NCI-H2107 treated with DMSO at 0.1 percent for 48 hours (cell line): Measurements from ENCODE around the gene PRKACA.
"Not testable (repeated sequence)": the region's sequence is repeated elsewhere in the genome, so short reads cannot be mapped to it uniquely, and the experiment has no call there.

Experiments used
- DNase-seq: peaks from one replicate; lab custom pipeline; 2025; ENCODE audit not compliant: unreplicated experiment; lab: John Stamatoyannopoulos, UW

PRKACA gene

GRCh38 chr19:14148751-14149410, 31.3 kb upstream of the PRKACA start:
- no peak for DNase-seq

GRCh38 chr19:14147797-14148605, 30.4 kb upstream of the PRKACA start:
- no peak for DNase-seq

- DNase-seq: no peak
Measured at GRCh38 chr19:14146789-14147216, 29.2 kb upstream of the PRKACA start.

DNA sequence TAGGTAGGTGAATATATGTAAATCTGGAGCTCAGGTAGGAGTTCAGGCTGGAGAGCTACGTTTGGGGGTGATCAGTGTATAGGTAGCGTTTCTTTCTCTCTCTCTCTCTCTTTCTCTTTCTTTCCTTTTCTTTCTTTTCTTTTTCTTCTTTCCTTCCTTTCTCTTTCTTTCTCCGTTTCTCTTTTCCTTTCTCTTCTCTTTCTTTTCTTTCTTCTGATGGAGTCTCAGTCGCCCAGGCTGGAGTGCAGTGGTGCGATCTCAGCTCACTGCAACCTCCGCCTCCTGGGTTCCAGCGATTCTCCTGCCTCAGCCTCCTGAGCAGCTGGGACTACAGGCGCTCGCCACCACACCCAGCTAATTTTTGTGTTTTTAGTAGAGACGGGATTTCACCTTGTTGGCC, 28.6 kb upstream of the PRKACA start:
- DNase-seq: not testable (repeated sequence)

- DNase-seq: no peak
Measured at GRCh38 chr19:14145381-14145780, 27.8 kb upstream of the PRKACA start.

- no peak for DNase-seq
Measured at GRCh38 chr19:14142262-14143190, 25.0 kb upstream of the PRKACA start.

- no peak for DNase-seq
Measured at GRCh38 chr19:14141041-14141440, 23.5 kb upstream of the PRKACA start.

GRCh38 chr19:14139944-14140343, 22.4 kb upstream of the PRKACA start:
- DNase-seq: no peak

DNA sequence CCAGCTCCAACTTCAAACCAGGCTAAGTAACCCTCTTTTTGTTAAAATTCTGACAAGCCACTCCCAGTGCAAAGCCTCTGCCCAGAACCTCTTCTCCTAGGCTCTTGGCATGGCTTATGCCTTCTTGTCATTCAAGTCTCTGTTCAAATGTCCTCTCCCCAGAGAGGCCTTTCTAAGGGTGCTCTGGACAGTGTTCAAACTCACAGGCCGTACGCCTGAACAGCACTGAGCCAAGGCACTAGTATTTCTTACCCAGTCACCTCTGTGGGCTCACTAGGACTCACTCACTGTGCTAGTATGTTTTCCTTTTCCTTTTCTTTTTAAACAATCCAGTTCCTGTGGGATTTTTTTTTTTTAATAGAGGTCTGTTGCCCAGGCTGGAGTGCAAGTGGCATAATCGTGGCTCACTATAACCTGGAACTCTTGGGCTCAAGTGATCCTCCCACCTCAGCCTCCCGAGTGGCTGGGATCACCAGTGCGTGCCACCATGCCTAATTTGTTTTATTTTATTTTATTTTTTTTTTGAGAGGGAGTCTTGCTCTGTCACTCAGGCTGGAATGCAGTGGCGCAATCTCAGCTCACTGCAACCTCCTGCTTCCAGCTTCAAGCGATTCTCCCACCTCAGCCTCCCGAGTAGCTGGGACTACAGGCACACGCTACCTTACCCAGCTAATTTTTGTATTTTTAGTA, 21.2 kb upstream of the PRKACA start:
- no peak for DNase-seq

DNA sequence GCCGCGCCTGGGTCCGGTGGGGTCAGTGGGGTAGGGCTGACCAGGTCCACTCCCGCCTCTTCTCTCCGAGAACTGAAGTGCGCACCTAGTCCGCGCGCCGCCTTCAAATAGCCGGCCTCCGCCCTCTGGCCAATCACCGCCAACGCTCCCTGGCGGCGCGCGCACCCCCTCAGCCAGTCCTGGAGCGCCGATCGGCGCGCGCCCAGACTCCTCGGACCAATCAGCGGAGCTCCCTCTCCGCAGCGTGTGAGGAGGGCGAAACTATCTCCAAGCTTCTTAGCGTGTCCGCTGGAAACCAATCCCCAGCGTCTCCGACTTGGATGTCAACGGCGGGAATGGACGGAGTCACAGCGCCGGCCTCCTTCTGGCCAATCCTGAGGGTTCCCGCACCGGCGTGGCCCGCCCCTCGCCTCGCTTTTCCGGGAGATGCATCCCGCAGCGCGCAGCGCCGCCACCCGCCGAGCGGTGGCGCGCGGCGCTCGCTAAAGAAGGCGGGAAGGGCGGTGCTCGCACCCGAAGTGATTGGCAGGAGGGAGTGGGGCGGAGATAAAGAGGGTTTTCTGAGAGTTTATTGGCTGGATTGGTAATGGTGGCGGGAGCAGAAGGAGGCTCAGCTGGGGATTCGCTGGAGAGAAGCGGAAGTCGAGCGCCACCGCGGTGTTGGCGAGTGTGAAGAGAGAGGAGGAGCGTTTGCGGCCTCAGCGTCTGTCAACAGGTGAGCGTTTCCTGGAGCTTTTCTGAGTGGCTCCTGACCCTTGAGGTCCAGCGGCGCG, 19.1 kb upstream of the PRKACA start, which contains the start of gene ASF1B:
ASF1B (minus strand) TSS at position 81 of the 773 bp plus-strand sequence. CDS start 133 bp downstream, outside the sequence.
- peak; percentile 99 for DNase-seq

DNA sequence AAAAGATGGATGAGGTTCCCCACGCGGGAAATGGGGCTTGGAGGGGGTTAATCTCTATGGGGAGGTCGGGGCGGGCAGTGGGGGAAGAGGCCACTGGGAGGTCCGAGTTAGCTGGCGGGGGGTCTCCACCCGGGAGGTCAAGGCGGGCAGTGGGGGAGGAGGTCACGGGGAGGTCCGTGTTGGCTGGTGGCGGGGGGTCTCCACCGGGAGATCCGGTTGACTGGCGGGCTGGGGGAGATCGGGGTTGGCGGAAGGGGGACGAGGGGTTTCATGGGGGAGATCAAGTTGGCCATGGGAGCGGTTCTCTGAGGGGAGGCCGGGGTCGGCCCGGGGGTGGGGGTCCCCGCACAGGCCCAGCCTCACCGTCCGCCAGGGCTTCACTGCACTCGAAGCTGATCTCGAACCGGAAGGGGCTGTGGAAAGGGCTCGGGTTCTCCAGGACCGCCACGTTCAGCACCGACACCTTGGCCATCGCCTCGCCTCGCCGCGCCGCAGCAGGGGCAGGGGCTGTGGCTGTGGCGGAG, 18.5 kb upstream of the PRKACA start:
- no peak for DNase-seq

DNA sequence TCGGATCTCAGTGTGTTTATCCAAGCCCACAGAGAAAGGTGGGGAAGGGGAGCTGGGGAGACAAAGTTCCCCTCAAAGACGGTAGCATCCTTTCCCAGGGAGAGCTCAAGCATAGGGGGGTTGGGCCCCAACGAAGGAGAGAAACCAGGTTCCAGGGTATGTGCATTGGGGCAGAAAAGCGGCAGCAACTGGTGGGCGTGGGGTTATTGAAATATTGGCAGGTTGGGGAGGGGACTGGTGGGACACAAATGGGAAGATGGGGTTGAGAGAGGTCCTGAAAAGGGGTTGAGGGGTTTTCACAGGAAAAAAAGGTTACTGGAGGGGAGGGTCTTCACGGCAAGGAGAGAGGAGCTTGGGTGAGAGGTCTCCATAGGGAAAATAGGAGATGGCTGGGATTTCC, 17.8 kb upstream of the PRKACA start:
- no peak for DNase-seq

DNA sequence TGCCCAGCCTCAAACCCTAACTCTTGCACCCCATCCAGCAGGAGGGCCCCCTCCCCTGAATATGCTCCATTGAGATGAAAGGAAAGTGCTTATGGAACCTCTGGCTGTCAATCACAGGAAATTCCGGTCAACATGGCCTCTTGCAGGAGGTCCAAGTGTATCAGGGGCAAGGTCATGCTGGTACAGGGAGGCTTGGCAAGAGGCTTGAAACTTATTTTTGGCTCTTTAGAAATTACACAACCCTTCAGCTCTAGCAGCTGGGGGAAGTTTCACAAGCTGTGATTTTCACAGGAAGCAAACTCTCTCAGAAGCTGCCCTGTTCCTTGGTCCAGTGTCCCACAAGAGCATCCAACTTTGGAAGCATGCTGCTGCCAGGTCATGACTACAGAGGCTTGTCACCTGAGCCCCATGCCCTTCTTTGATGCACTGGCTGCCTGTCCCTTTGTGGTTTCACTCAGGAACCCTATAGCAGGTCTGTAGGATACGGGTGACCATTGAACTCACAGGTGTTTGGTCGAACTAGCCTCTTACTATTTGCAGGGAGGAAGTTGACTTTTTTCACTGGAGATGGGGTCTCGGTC, 10.5 kb upstream of the PRKACA start:
- no peak for DNase-seq

GRCh38 chr19:14127176-14127575, 9.6 kb upstream of the PRKACA start:
- no peak for DNase-seq

GRCh38 chr19:14122924-14123323, 5.4 kb upstream of the PRKACA start:
- DNase-seq: no peak

- DNase-seq: no peak
Measured at GRCh38 chr19:14120497-14120780, 2.9 kb upstream of the PRKACA start.

DNA sequence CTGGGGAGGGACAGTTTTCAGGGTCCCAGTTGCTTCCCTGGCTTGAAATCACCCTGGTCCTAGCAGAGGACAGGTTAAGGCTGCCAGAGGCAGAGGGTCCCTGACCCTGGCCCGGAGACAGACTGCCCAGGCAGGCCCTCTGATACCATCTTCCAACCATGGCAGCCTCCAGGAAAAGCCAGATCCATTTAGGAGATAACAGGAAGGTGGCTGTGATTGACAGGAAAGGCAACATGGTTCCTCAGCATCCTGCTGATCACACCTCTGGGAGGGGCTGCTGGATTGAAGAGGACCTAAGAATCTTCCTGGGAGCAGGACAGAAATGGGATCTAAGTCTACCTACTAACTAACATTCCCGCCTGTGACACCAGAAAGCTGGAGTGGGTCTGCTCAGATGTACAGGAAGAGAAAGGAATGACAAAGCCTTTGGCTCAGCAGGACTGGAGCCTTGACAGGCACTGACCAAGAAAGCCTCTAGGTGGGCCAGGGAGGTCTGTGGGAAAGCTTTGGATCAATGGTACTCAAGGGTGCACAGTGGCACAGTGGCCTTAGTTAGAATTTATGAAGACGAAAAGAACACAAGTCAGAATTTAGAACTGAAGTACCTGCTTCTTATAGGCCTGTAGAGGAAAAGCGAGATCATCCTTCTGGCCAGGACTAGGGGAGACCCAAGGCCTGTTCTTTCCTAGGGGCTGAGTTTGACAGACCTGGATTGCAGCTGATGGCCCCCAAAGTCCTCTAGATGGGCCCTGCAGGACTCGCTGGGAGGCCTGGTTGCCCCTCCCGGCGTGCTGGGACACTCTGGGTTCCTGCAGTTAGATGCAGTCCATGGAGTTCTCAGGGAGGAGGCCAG, 2.3 kb upstream of the PRKACA start:
- no peak for DNase-seq

- DNase-seq: no peak
Measured at GRCh38 chr19:14119146-14119545, 1.6 kb upstream of the PRKACA start.
